Epithelial cell of prostate (primary cell): ENCODE measurements around the gene RUNX1.
A peak's percentile ranks its signal among the peaks of the same experiment; 100 is the strongest.

Source experiments
- DNase-seq: peaks from one replicate; pipeline ENCODE4 v3.0.0-alpha.2; 2011; ENCODE audit warnings: low read depth, low spot score
- H3K27ac ChIP-seq: fragments of 450-650 bp; 2 replicates; pipeline ENCODE4 v1.5.1; 2017; ENCODE audit warnings: mild to moderate bottlenecking

Gene RUNX1

DNA sequence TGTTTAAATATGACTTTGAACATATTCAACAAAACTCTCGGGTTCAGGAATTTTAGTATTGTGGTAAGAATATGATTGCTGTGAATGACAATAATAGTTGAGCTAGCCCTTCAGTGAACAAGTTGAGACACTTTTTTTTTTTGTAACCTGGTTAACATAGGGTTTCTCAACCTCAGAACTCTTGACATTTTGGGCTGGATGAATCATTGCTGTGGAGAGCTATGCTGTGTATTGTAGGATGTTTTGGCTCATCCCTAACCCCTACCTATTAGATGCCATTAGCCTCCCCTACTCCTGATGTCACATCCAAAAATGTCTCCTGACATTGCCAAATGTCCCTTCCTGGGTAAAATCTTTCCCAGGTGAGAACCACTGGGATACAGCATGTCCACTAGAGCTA, 113.7 kb downstream of the RUNX1 start:
- no peak for DNase-seq
- no peak overlapping the region for H3K27ac ChIP-seq

DNA sequence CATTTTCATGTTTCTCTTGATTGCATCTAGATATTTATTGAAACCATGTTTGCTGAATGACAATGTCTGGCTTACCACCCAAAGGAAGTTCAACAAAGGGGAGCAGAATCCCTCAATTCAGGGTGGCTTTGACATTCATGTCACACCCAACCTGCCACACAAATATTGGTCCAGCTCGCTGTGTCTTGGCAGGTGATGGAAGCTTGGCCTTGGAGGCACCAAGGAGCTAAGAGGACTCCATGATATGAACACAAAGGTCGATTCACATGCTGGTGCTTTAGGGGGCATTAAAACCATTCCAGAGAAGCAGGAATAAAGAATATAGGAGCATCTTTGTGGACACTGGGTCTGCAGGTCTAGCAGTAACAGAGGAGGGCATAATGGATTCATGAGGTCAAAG, 114.8 kb downstream of the RUNX1 start:
- DNase-seq, result no peak
- H3K27ac ChIP-seq, result no peak overlapping the region

DNA sequence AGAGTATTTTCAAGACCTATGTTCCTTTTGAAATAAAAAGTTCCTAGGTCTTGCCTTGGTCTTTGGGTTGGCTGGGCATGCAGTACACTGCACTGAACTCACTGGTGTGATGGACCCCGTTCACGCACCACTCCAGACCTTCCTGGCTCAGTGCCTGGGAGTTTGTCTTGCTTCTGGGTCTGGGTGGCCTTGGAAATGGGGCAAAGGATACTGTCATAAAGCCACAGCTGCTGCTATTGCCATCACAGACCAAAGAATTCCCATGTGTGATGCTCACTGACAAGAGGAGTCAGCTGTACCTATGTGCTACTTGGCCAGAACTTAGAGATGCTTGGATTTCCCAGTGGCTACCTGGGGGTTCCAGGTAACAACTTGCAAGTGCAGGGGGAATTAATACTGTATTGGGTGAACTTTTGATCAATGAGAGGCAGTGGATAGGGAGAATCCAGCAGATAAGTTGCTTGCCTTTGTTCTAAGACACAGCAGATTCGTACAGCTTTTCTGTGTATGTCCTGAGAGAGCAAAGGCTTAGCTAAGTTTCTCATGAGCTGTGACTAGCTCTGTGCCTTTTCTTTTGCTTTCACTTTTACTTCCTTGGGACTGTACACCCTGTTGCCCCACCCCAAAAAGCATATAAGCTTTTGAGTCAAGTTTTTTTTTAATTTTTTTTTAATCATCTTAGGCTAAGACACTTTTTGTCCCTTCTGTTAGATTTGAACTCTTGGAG, 115.3 kb downstream of the RUNX1 start:
- no peak overlapping the region for H3K27ac ChIP-seq
- no peak for DNase-seq

DNA sequence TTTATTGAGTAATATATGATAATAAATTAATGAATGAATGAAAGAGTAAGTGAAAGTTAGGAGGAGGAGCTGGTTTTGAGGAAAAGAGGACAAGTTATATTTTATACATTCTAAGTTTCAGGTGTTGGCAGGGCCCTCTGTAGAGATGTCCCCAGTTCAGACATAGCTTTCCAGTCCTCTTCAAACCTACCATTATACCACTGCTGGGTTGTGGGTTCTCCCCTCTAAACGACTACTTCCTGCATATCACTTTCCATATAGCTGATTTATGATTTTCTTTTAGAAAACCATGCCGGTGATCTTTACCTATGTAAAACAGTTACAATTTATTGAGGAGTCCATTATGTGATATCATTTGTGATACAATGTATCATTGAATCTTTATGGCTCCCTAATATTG, 116.9 kb downstream of the RUNX1 start:
- no peak overlapping the region for H3K27ac ChIP-seq
- DNase-seq, result no peak

DNA sequence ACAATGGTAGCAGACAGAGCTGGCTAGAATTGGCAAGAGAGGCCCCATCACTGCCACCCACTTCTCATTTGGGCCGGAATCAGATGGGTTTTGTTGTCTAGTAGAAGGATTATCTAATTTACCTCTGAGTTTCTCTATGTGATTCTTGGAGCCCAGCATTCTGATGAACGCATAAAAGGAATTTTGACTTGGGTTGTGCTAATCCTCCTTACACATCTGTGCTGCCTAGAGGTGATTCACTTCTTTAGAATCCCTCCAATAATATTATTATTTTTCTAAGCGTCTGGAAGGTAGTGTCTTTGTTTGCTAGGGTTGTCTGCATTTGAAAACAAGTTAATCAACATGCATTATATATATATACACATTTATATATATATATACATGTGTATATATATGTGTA, 118.1 kb downstream of the RUNX1 start:
- no peak for DNase-seq
- H3K27ac ChIP-seq, result no peak overlapping the region

DNA sequence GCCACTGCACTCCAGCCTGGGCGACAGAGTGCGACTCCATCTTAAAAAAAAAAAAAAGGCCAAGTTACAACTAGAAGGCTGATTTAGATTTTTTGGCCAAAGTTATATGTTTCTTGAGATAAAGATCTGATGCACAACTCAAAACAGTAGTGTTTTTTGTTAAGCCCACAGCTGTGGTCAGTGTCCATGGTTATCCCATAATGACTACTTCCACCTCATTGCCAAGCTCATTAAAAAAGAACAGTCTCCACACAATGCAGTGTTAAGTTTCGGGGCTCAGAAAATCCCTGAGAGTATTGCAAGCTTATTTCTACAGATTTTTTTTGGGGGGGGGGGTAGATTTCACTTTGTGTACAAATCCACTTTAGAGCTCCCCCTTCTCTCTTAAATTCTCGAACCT, 120.5 kb downstream of the RUNX1 start:
- DNase-seq, result no peak
- H3K27ac ChIP-seq, result no peak overlapping the region

DNA sequence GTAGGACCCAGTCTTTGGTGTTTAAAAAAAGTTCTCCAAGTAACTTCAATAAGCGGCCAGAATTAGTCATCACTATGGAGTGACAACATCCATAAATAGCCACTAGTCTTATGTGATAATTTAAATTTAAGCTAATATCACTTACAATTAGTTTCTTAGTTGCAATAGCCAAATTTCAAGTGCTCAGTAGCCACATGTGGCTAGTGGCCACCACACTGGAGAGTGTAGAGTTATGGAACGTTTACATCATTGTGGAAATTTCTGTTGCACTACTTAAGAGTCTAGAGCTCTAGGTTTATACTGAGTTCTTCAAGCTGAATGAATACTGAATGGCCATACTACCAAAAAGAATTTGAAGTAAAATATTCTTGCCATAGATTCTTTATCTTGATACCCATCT, 121.1 kb downstream of the RUNX1 start:
- H3K27ac ChIP-seq, result no peak overlapping the region
- no peak for DNase-seq

DNA sequence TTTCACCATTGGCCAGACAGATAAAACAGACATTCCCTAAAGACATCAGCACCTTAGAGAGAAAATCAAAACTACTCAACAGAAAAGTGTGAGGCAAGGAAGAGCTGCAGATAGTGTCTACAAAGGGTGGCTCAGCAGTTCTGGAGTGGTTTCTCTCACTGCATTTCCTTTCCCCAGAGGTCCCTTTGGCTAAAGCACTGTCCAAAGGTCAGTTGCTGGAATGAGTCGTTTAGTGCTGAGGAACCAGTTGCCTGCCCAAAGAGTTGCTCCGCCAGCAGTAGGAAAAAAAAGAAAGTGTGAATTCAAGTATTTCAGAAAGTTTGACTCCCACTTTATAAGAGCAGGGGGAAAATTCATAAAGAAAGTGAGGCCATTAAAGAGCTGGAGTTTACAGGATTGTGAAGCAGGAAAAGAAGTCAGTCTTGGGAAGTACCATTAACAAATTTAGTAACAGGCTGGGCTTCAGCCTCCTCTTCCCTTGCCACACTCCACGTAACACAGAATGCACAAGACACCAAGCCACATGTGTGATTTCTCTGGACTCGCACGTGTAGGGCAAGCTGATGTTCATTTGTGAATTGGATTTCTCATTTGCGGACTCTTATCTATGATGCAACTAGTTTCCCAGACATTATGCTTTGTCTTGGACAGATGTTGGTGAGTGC, 122.2 kb downstream of the RUNX1 start:
- no peak overlapping the region for H3K27ac ChIP-seq
- no peak for DNase-seq

DNA sequence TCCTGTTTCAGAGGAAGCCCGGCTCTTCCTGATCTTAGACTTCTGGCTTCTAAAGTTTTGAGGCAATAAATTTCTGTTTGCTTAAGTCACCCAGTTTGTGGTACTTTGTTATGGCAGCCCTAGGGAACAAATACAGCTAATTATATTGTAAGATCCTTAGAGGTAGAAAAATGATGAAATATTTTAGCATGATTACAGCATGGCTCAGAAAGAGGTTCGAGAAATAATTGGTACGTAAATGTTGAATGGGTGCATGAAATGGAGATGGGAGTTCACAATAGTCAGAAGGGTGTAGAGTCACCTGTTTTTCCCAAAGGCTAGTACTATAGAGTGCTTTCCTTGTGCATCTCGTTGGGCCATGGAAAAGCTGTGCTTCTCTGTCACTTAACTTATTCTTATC, 123.5 kb downstream of the RUNX1 start:
- DNase-seq, result no peak
- no peak overlapping the region for H3K27ac ChIP-seq

DNA sequence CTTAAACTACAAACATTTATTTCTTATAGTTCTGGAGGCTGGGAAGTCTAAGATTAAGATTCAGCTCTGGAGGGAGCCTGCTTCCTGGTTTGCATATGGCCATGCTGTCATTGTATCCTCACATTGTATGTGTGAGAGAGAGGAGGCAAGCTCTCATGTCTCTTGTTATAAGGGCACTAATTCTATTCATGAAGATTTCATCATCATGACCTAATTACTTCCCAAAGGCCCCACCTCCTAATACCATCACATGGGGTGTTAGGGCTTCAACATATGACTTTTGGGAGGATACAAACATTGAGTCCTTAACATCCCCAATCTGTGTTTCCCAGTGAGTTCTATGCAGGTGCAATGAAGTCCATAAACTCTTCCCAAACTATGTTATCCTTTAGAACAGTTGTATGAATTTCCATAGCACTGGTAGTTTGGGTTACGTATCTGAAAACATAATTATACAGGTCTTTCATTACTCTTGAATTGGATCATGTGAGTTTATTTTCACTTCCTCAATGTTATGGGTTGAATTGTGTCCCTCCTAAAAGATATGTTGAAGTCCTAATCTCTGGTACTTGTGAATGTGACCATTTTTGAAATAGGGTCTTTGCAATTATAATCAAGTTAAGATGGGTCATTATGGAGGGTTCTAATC, 124.2 kb downstream of the RUNX1 start:
- H3K27ac ChIP-seq, result no peak overlapping the region
- no peak for DNase-seq

DNA sequence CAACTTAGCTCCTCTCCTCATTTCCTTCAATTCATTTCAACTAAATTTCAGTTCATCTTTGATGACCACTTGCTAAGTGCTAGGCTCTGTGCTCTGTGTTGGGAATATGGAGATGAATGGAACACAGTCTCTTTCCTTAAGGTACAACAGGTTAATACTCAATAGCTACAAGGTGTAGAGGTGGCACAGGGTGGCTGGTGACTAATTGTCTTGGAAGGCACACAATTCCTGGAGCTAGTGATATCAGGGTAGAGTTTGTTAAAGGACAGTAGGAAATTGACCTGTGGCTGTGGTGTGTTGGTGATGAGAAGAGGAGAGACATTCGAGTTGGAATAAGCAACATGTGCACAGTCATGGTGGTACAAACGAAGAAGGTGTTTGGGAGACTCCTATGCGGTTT, 124.9 kb downstream of the RUNX1 start:
- no peak for DNase-seq
- no peak overlapping the region for H3K27ac ChIP-seq

DNA sequence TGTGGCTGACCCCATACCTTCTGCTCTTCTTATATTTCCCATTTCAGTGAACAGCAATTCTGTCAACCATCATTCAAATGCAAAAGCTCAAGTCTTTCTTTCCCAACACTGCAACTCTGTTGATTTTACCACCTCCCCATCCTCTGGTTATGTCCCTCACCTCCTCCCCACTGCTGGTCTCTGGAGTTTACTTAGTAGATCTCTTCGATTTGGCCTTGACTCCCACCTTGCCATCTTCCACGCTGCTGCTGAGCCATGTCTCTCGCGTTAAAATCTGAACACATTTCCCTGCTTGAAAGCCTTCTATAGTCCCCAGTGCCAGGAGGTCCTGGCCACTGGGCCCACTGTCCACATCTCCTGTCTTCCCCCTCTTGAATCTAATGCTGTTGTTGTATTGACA, 125.5 kb downstream of the RUNX1 start:
- DNase-seq, result no peak
- no peak overlapping the region for H3K27ac ChIP-seq

DNA sequence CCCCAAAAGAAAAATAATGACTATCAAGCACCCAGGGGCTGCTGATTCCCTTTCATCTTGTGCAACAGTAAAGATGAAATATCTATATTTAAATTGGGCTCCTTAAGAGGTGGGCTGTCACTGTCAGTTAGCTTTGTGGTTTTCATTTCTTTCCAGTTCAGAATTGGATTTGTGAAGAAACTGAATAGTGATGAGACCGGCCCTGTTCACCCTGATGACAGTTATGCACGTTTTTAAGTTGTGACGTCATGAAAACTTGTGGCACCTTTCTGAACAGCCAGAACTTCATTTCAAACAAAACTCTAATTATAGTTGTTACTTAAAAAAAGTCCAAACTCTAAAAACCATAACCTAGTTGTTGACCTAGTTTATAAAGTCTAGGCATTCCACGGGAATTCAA, 125.9 kb downstream of the RUNX1 start:
- no peak for DNase-seq

DNA sequence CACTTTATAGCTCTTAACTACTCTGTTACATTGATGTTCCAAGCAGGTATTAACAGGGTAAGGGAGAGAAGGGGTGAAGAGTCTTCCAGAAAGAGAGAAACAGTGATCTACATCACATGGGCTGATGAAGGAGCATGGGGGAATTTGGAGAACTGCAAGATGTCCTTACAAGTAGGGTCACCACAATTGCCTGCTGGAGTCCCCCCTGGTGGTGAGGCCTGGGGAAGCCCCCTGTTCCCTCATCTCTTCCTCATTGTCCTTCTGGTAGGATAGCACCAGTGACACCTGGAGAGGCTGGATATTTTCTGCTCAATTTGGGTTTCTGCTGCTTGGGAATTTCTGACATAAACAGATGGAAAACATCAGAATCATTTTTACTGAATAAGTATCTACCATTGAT, 126.6 kb downstream of the RUNX1 start:
- DNase-seq, result no peak
- H3K27ac ChIP-seq, result no peak overlapping the region

More for the DNA sequence above, 125.9 kb downstream of the RUNX1 start:
- H3K27ac ChIP-seq, result no peak overlapping the region

DNA sequence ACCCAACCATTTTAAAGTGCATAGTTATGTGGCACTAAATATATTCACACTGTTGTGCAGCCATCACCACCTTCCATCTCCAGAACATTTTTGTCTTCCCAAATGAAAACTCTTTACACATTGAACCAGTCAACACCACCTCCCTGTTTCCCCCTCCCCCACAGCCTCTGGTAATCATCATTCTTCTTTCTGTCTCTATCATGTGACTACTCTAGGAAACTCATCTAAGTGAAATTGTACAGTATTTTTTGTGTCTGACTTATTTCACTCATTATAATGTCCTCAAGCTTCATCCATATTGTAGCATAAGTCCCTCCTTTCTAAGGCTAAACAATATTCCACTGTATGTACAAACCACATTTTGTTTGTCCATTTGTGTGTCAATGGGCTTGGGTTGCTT, 128.0 kb downstream of the RUNX1 start:
- no peak for DNase-seq
- no peak overlapping the region for H3K27ac ChIP-seq

DNA sequence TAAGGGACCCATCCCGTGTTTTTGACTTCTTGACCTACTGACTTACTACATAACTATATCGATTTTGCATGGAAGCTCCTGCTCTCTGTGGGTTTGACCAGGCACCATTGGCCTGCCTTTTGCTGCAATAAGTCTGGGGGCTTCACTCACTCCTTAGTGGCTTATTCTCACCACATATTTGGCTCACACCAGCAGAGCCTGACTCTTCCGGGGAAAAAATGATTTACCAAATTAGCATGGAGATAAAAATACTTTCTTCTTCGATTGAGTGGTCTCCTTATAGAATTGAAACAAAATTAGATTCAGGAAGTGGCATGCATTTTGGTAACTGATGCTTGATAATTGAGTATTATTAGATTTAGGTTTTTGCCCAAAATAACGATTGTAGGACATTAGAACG, 129.7 kb downstream of the RUNX1 start:
- no peak overlapping the region for H3K27ac ChIP-seq
- no peak for DNase-seq

DNA sequence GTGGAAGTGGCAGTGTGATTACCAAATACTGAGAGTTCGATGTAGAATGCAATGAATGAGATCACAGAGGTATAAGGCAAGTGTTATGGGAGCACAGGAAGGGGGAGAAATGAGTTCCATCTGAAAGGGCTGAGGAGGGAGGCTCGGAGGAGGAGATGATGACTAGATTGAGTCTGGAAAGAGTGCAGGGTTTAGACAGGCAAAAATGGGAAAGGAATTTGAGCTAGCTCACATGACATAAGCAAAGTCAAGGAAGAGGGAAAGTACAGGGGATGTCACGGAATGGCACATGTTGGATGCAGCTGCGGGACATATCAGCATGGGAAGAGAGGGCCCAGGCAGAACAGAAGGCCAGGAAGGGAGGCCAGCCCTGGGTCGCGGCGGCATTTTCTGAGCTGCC, 132.7 kb downstream of the RUNX1 start:
- no peak overlapping the region for H3K27ac ChIP-seq
- DNase-seq, result no peak

DNA sequence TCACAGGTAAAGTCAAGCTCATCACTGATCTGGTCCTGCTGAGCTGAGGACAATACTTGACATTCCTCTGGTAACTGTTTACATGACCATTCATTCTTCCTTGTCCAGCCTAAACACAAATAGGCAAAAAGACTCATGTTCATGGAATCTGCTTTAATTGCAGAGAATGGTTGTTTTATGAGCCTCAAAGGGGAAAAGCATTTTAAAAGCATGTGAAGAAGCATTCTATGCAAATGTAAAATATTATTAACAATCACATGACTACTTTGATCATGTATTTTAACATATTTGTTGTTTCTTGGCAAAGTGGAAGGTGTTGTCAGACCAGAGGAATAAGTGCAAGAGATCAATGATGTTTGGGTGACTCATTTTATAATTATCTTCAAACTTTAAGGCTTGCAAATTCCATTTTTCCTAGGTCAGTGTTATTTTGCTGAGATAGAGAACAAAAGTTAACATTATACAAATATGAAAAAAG, 133.7 kb downstream of the RUNX1 start:
- DNase-seq, result no peak
- H3K27ac ChIP-seq, result peak overlapping the region; percentile 15

DNA sequence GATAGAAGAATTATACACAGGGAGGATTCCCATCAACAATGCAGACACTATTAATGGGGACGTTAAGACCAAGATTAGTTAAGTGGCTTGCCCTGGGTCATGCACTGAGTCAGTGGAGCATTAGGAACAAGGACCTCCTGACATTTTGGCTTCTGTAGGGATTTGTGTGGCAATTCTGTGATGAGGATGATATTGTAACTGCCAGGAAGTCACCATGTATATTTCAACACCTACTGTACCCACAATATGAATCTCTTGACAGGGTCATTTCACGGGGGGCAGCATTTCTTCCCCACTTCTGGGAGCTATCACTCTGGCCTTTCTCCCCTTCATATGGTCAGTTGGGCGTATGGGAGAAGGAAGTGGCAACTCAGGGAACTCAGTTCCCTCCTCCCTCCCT, 134.9 kb downstream of the RUNX1 start:
- no peak overlapping the region for H3K27ac ChIP-seq
- no peak for DNase-seq

DNA sequence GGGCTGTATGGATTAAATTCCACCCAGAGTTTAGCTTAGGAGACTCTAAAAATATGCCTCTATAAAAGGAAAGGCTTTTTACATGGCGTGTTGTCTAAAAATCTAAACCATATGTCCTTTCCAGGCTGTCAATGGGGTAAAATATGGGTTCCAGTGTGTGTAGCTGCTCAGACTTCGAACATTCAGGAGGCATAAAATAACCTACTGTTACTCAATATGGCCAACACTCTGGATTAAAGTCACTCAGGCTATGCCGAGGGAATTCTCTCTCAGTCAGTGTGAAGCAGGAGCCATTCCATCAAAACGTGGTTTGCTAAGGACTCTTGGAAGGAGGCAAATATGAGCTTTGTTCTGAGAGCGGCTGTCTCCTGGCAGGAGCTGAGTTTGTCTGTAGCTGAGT, 135.3 kb downstream of the RUNX1 start:
- no peak overlapping the region for H3K27ac ChIP-seq
- no peak for DNase-seq
